Endothelial cell of umbilical vein (primary cell): Measurements from ENCODE around the gene CLCN3.

Experiments
- CTCF ChIP-seq, 2 donors: IDR thresholded peaks; 1 replicate in 1 of 2; 2 replicates in 1 of 2; pipeline ENCODE4 v1.5.1; 2011; ENCODE audit warnings: low read length in 2 of 2, mild to moderate bottlenecking in 2 of 2, moderate library complexity in 2 of 2, control low read depth in 1 of 2, inconsistent platforms in 1 of 2, low read depth in 1 of 2; ENCODE audit not compliant: insufficient read depth in 1 of 2; ENCODE audit errors: extremely low read depth in 1 of 2
- EZH2 ChIP-seq: IDR thresholded peaks from 2 replicates; pipeline ENCODE4 v1.6.1; 2012; ENCODE audit warnings: borderline replicate concordance, low read depth, mild to moderate bottlenecking, moderate library complexity, low read length, inconsistent platforms; ENCODE audit not compliant: severe bottlenecking
- POLR2A ChIP-seq: IDR thresholded peaks from 2 replicates; pipeline ENCODE4 v1.6.1; 2012; ENCODE audit warnings: low read depth, mild to moderate bottlenecking, control low read depth, low read length
- POLR2AphosphoS5 ChIP-seq: IDR thresholded peaks from 2 replicates; pipeline ENCODE4 v1.6.1; 2012; ENCODE audit warnings: low read depth, mild to moderate bottlenecking, control low read depth, low read length, moderate library complexity; ENCODE audit not compliant: insufficient read depth

DNA sequence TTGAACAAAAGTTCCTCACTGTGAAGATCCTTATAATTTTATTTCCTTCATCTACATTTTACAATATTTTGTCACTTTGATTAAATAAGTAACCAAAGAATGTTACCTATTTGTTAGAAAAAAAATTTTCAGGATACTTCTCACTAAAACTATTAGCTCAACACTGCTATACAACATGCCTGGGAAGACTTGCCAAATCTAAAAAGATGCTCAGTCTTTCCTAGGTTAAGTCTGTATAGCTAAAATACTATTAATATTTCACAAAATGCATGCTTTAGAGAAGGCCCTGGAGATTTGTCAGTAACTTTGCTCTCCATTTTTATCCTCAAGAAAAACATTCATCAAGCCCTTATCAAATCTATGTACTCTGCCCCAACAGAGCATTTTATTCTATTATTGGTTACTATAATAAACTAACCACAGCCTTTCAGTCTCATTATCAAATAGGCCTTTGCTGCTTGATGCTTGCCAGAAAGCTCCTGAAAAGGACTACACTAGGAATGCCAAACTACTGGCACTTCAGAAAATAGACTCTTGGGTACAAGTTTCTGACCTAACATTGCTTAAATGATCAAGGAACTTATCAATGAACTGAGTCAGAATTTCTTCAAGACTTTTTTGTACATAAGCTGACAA, 25.7 kb upstream of the CLCN3 start:
- TF ChIP-seq CTCF (IDR thresholded peaks at IDR 0.05; ENCODE audit: extremely low read depth in 1 of 2, insufficient read depth in 1 of 2, low read depth in 1 of 2, low read length in 2 of 2) (no peak), EZH2 (no peak), POLR2A (no peak), POLR2AphosphoS5 (no peak)
